Endothelial cell of umbilical vein (primary cell): ENCODE measurements around the gene RHBDF1. TPM values are rescaled to one million over a fixed set of nuclear protein-coding genes. Genes with fewer than 3 reads are reported as not detected.
"Not testable (repeated sequence)": the region's sequence is repeated elsewhere in the genome, so short reads cannot be mapped to it uniquely, and the experiment has no call there.

Experiments used
- BruUV-seq: library from RNA; stranded (reverse); fragments of 400-500 nt; replicated peaks from 2 replicates; lab custom pipeline; 2021; lab: Mats Ljungman, UMichigan
- CTCF ChIA-PET: fragments of 300-600, 350-600 bp; sonication (Branson Sonifier 250); formaldehyde crosslinking; loops from one replicate; lab custom pipeline; 2021; ENCODE audit warnings: antibody characterized with exemption, inconsistent platforms; lab: Charles Lee
- POLR2A ChIA-PET: fragments of 300-600, 350-600 bp; sonication (Branson Sonifier 250); formaldehyde crosslinking; loops from one replicate; lab custom pipeline; 2021; ENCODE audit warnings: antibody characterized with exemption, inconsistent platforms; lab: Charles Lee
- DNase-seq: peaks from one replicate; pipeline ENCODE4 v3.0.0-alpha.2; 2011; ENCODE audit warnings: low read depth, low spot score
- FAIRE-seq: peaks from 2 replicates; lab custom pipeline; 2011; peaks lifted over from hg19 to GRCh38; lab: Jason Lieb, UNC
- H2AFZ ChIP-seq: 2 replicates; pipeline ENCODE4 v1.6.0; 2012; ENCODE audit warnings: low read depth, low read length, control low read depth, inconsistent platforms
- H3K27ac ChIP-seq: 2 replicates; pipeline ENCODE4 v1.5.1; 2011; ENCODE audit warnings: low read depth, mild to moderate bottlenecking, control low read depth, low read length, moderate library complexity; ENCODE audit not compliant: insufficient read depth
- H3K27me3 ChIP-seq, 2 experiments: 2 replicates each; pipeline versions ENCODE4 v1.6.0 to v1.6.1; 2011; ENCODE audit warnings: low read length in 2 of 2, mixed read lengths in 1 of 2; ENCODE audit not compliant: control insufficient read depth in 2 of 2, insufficient read depth in 2 of 2
- H3K36me3 ChIP-seq, 2 experiments: 2 replicates in 1 of 2; 3 replicates in 1 of 2; pipeline ENCODE4 v1.5.1; 2011; ENCODE audit warnings: low read length in 2 of 2, mild to moderate bottlenecking in 1 of 2, moderate library complexity in 1 of 2; ENCODE audit not compliant: control insufficient read depth in 2 of 2, insufficient read depth in 2 of 2; ENCODE audit errors: extremely low read depth in 1 of 2
- H3K4me1 ChIP-seq: 3 replicates; pipeline ENCODE4 v1.5.1; 2011; ENCODE audit warnings: mild to moderate bottlenecking, low read length; ENCODE audit not compliant: control insufficient read depth, insufficient read depth; ENCODE audit errors: extremely low read depth
- H3K4me2 ChIP-seq: 2 replicates; pipeline ENCODE4 v1.6.1; 2011; ENCODE audit warnings: low read length, control low read depth, mixed read lengths; ENCODE audit not compliant: insufficient read depth
- H3K4me3 ChIP-seq, 3 experiments: fragments of 200-600 bp in 1 of 3; sonication (generic), shearing (Covaris generic) in 1 of 3; replicated peaks in 1 of 3; 2 replicates each; pipeline ENCODE4 v1.5.1; 2011 to 2016; ENCODE audit warnings: control low read depth in 3 of 3, low read length in 3 of 3, mild to moderate bottlenecking in 2 of 3, inconsistent platforms in 1 of 3, low read depth in 1 of 3, moderate library complexity in 1 of 3; ENCODE audit not compliant: insufficient read depth in 1 of 3
- H3K79me2 ChIP-seq: 2 replicates; pipeline ENCODE4 v1.6.0; 2012; ENCODE audit warnings: low read length, inconsistent platforms; ENCODE audit not compliant: control insufficient read depth, insufficient read depth
- H3K9ac ChIP-seq: replicated peaks from 2 replicates; pipeline ENCODE3; 2011; ENCODE audit warnings: low read length, control low read depth; ENCODE audit not compliant: insufficient read depth; ENCODE audit errors: extremely low read depth
- H3K9me1 ChIP-seq: replicated peaks from 3 replicates; pipeline ENCODE4 v1.6.0; 2011; ENCODE audit warnings: mild to moderate bottlenecking, low read length; ENCODE audit not compliant: control insufficient read depth, insufficient read depth; ENCODE audit errors: extremely low read depth
- H3K9me3 ChIP-seq: replicated peaks from 2 replicates; pipeline ENCODE4 v1.5.1; 2012; ENCODE audit warnings: low read length, inconsistent platforms; ENCODE audit not compliant: control insufficient read depth, insufficient read depth
- H4K20me1 ChIP-seq: replicated peaks from 2 replicates; pipeline ENCODE3; 2011; ENCODE audit warnings: mild to moderate bottlenecking, low read length; ENCODE audit not compliant: control insufficient read depth, insufficient read depth; ENCODE audit errors: extremely low read depth
- dilution Hi-C: fragments of 300-500 bp; cut with MboI; formaldehyde crosslinking; loops from one replicate; pipeline ENCODE4 v1.15.0; 2019; ENCODE audit warnings: low sequenced_read_pairs; ENCODE audit not compliant: extremely low pct_ligation_motif_present
- intact Hi-C: fragments of 100-400 bp; cut with micrococcal nuclease; formaldehyde crosslinking; loops from one replicate; pipeline ENCODE4 v1.10.0; 2022
- polyA plus RNA-seq, 4 experiments: library from polyadenylated mRNA; depleted of rRNA in 3 of 4; stranded (reverse) in 3 of 4; unstranded in 1 of 4; fragments of >200 nt; gene quantifications; 2 replicates each; pipeline versions ENCODE4 v1.2.1 to v1.2.3, GENCODE V29; 2011 to 2012; ENCODE audit warnings: missing spikeins in 1 of 4
- total RNA-seq: library from RNA; stranded (reverse); gene quantifications from 2 replicates; pipeline ENCODE4 v1.2.3, GENCODE V29; 2021

RHBDF1 gene
- total and polyA plus RNA-seq, 2 donors (not counting 3 experiments of a cell fraction or from before 2014, with no cell fraction given), result 57.0 to 113 TPM

GRCh38 chr16:30627-31026 is 41.8 kb downstream of the RHBDF1 start:
- H3K27me3 ChIP-seq, POLR2A ChIA-PET, H3K36me3 ChIP-seq, dilution Hi-C loops, H3K9me1 ChIP-seq, H3K4me1 ChIP-seq, H2AFZ ChIP-seq, H3K4me2 ChIP-seq, DNase-seq, H3K9ac ChIP-seq, H3K27ac ChIP-seq, H4K20me1 ChIP-seq, intact Hi-C loops, H3K9me3 ChIP-seq, CTCF ChIA-PET, FAIRE-seq, H3K79me2 ChIP-seq, BruUV-seq, H3K4me3 ChIP-seq: not testable (repeated sequence)

- H3K9me1 ChIP-seq, H3K27ac ChIP-seq, intact Hi-C loops, BruUV-seq, CTCF ChIA-PET, H3K27me3 ChIP-seq, dilution Hi-C loops, H3K79me2 ChIP-seq, FAIRE-seq, H4K20me1 ChIP-seq, DNase-seq, H3K4me1 ChIP-seq, H3K4me3 ChIP-seq, H2AFZ ChIP-seq, POLR2A ChIA-PET, H3K36me3 ChIP-seq, H3K9me3 ChIP-seq, H3K9ac ChIP-seq, H3K4me2 ChIP-seq: not testable (repeated sequence)
These were observed 46.5 kb downstream of the RHBDF1 start for GRCh38 chr16:25926-26348.

GRCh38 chr16:24151-24550 is 48.3 kb downstream of the RHBDF1 start:
- H3K9ac ChIP-seq, H3K4me2 ChIP-seq, DNase-seq, FAIRE-seq, intact Hi-C loops, H3K9me3 ChIP-seq, POLR2A ChIA-PET, H4K20me1 ChIP-seq, H2AFZ ChIP-seq, BruUV-seq, H3K27ac ChIP-seq, H3K27me3 ChIP-seq, H3K4me3 ChIP-seq, H3K79me2 ChIP-seq, H3K36me3 ChIP-seq, H3K9me1 ChIP-seq, H3K4me1 ChIP-seq, dilution Hi-C loops: not testable (repeated sequence)
- CTCF ChIA-PET, result interaction anchor here (0.6 kb wide), 1 partner anchor 86 kb away, joined by 4 read pairs; no protein-coding TSS in a partner anchor

- H3K9me1 ChIP-seq, BruUV-seq, H3K9ac ChIP-seq, FAIRE-seq, H3K4me3 ChIP-seq, H3K4me1 ChIP-seq, H2AFZ ChIP-seq, intact Hi-C loops, POLR2A ChIA-PET, H3K27me3 ChIP-seq, DNase-seq, H3K36me3 ChIP-seq, H3K27ac ChIP-seq, CTCF ChIA-PET, dilution Hi-C loops, H3K4me2 ChIP-seq, H3K79me2 ChIP-seq, H3K9me3 ChIP-seq, H4K20me1 ChIP-seq: not testable (repeated sequence)
These were observed 51.5 kb downstream of the RHBDF1 start for GRCh38 chr16:20886-21285.
